ENCODE results near the gene PLA2G7. TPM values are rescaled to one million over a fixed set of nuclear protein-coding genes. Genes with fewer than 3 reads are reported as not detected.
A peak's percentile ranks its signal among the peaks of the same experiment; 100 is the strongest.

Gene PLA2G7
- total RNA-seq, 2 experiments from 2014 or later: not detected

DNA sequence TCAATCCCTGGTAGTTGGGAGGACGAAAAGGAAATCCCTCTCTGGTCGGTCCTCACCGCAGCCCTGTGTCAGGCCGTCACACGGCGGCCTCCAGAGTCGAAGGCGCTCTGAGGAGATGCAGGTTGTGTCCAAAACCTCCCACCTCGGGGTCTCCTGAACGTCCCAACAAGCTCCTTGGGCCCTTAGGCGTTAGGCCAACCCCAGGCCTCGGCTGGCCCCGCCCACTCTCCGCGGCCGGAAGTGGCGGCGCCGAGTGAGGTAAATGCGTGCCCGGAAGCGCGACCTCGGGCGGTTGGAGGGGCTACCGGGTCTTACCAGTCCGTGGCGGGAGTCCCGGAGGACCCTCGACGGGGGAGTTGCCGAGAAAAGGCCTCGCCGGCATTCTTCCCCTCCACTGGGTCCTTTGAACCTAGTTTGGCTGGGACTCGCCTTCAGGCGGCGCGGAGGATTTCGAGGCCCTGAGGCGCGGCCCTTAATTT, 47.5 kb downstream of the PLA2G7 start, which contains the start of gene TDRD6:
TDRD6 (plus strand) TSS at position 267 of the 479 bp plus-strand sequence. CDS start 244 bp downstream, outside the sequence.
- Histone ChIP-seq H4K20me1 (ENCODE audit: insufficient read depth, low read length) (no peaks in the 10 kb centered on the region), H2AFZ (ENCODE audit: low read length) (no peak within 1 kb of the TSS), H3K9me2 (ENCODE audit: insufficient read depth, low read length) (no peaks in the 10 kb centered on the region), H3K4me3 (ENCODE audit: low read depth, low read length, poor library complexity, severe bottlenecking) (no peak within 1 kb of the TSS), H3K36me3 (ENCODE audit: insufficient read depth, low read length) (peaks cover 9% of the 10 kb centered on the region; the same call in 1 of the 2 replicates), H3K79me2 (ENCODE audit: insufficient read depth, low read depth, low read length) (no peaks in the 10 kb centered on the region), H3K4me2 (ENCODE audit: low read length) (no peak within 1 kb of the TSS), H3K4me1 (ENCODE audit: insufficient read depth, low read length, poor library complexity, severe bottlenecking) (no peaks in the 10 kb centered on the region), H3K27ac (ENCODE audit: low read depth, low read length, poor library complexity, severe bottlenecking) (no peak within 1 kb of the TSS), H3K9me3 (ENCODE audit: low read length) (no peaks in the 10 kb centered on the region)
- no peak for DNase-seq (ENCODE audit: low spot score)
- BruUV-seq (replicated peaks): no TSS peak
- intact Hi-C loops (cut with micrococcal nuclease; ENCODE audit: unreplicated experiment): no loop called here
- TF ChIP-seq EZH2phosphoT487 (IDR thresholded peaks at IDR 0.05; ENCODE audit: borderline replicate concordance, low read depth, low read length): no peak
- no peak for TF ChIP-seq CTCF (conservative IDR thresholded peaks at IDR 0.05; ENCODE audit: low read length)
- ChIA-PET POLR2A (no interaction called here), CTCF (ENCODE audit: unreplicated experiment) (no interaction called here)

DNA sequence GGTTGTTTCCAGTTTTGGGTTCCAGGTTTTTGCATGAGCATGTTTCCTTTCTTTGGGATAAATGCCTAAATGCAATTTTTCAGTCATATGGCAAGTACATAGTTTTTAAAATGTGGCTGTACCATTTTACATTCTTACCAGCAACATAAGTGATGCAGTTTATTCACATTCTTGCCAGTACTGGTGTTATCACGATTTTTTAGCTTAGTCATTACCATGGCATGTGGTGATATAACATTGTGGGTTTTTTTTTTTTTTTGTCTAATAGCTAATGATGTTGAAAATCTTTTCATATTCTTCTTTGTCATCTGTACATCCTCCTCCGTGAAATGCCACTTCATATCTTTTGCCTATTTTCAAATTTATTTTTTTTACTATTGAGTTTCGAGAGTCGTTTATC, 50.4 kb downstream of the PLA2G7 start:
- TF ChIP-seq EZH2phosphoT487 (IDR thresholded peaks at IDR 0.05; ENCODE audit: borderline replicate concordance, low read depth, low read length) (no peak), CTCF (conservative IDR thresholded peaks at IDR 0.05; ENCODE audit: low read length) (no peak)
- Histone ChIP-seq H3K36me3 (ENCODE audit: insufficient read depth, low read length) (peaks cover 19% of the 10 kb centered on the region), H4K20me1 (ENCODE audit: insufficient read depth, low read length) (no peaks in the 10 kb centered on the region), H3K9me3 (ENCODE audit: low read length) (no peaks in the 10 kb centered on the region), H2AFZ (ENCODE audit: low read length) (no peak overlapping the region), H3K79me2 (ENCODE audit: insufficient read depth, low read depth, low read length) (no peaks in the 10 kb centered on the region), H3K27ac (ENCODE audit: low read depth, low read length, poor library complexity, severe bottlenecking) (no peak overlapping the region), H3K4me2 (ENCODE audit: low read length) (no peak overlapping the region), H3K4me3 (ENCODE audit: low read depth, low read length, poor library complexity, severe bottlenecking) (no peak overlapping the region), H3K4me1 (ENCODE audit: insufficient read depth, low read length, poor library complexity, severe bottlenecking) (no peaks in the 10 kb centered on the region), H3K9me2 (ENCODE audit: insufficient read depth, low read length) (no peaks in the 10 kb centered on the region)
- no peak for DNase-seq (ENCODE audit: low spot score)
- ChIA-PET CTCF (ENCODE audit: unreplicated experiment) (no interaction called here), POLR2A (interaction anchor here (0.7 kb wide), 1 partner anchor 753 kb away, joined by 4 read pairs; no protein-coding TSS in a partner anchor)
- no TSS peak for BruUV-seq (replicated peaks)
- intact Hi-C loops (cut with micrococcal nuclease; ENCODE audit: unreplicated experiment): no loop called here

- intact Hi-C loops (cut with micrococcal nuclease; ENCODE audit: unreplicated experiment): no loop called here
- no peaks in the 10 kb centered on the region for H3K79me2 ChIP-seq (ENCODE audit: insufficient read depth, low read depth, low read length)
- H3K36me3 ChIP-seq (ENCODE audit: insufficient read depth, low read length): peaks cover 76% of the 10 kb centered on the region
- peak; percentile 42 for DNase-seq (ENCODE audit: low spot score)
- no peaks in the 10 kb centered on the region for H3K9me3 ChIP-seq (ENCODE audit: low read length)
- H3K4me2 ChIP-seq (ENCODE audit: low read length): peak overlapping the region; percentile 35; the same call in 1 of the 2 replicates
- ChIA-PET POLR2A (no interaction called here), CTCF (ENCODE audit: unreplicated experiment) (no interaction called here)
- TF ChIP-seq EZH2phosphoT487 (IDR thresholded peaks at IDR 0.05; ENCODE audit: borderline replicate concordance, low read depth, low read length) (no peak), CTCF (conservative IDR thresholded peaks at IDR 0.05; ENCODE audit: low read length) (peak; percentile 78)
- no peaks in the 10 kb centered on the region for H3K9me2 ChIP-seq (ENCODE audit: insufficient read depth, low read length)
- BruUV-seq (replicated peaks): no TSS peak
- H3K27ac ChIP-seq (ENCODE audit: low read depth, low read length, poor library complexity, severe bottlenecking): peak overlapping the region; percentile 18
- H3K4me1 ChIP-seq (ENCODE audit: insufficient read depth, low read length, poor library complexity, severe bottlenecking): peaks cover 39% of the 10 kb centered on the region
- H4K20me1 ChIP-seq (ENCODE audit: insufficient read depth, low read length): no peaks in the 10 kb centered on the region
- no peak overlapping the region for H2AFZ ChIP-seq (ENCODE audit: low read length)
- H3K4me3 ChIP-seq (ENCODE audit: low read depth, low read length, poor library complexity, severe bottlenecking): no peak overlapping the region
These were observed 57.9 kb downstream of the PLA2G7 start for GRCh38 chr6:46677314-46677654.

All from OCI-LY7 (cell line).